ENCODE data around the gene RBSN.

GRCh38 chr3:15044326-15044725 lies 54.6 kb downstream of the RBSN start:
- TF ChIP-seq CTCF (IDR thresholded peaks at IDR 0.05), result no peak
- no peak for TF ChIP-seq POLR2A (IDR thresholded peaks at IDR 0.05)
